SIG-M5 treated with dmso at 0.1 percent for 504 hours (cell line): ENCODE results near the gene RASSF1.

Experiments
- DNase-seq: peaks from one replicate; lab custom pipeline; 2025; ENCODE audit not compliant: unreplicated experiment; lab: John Stamatoyannopoulos, UW

Gene RASSF1

DNA sequence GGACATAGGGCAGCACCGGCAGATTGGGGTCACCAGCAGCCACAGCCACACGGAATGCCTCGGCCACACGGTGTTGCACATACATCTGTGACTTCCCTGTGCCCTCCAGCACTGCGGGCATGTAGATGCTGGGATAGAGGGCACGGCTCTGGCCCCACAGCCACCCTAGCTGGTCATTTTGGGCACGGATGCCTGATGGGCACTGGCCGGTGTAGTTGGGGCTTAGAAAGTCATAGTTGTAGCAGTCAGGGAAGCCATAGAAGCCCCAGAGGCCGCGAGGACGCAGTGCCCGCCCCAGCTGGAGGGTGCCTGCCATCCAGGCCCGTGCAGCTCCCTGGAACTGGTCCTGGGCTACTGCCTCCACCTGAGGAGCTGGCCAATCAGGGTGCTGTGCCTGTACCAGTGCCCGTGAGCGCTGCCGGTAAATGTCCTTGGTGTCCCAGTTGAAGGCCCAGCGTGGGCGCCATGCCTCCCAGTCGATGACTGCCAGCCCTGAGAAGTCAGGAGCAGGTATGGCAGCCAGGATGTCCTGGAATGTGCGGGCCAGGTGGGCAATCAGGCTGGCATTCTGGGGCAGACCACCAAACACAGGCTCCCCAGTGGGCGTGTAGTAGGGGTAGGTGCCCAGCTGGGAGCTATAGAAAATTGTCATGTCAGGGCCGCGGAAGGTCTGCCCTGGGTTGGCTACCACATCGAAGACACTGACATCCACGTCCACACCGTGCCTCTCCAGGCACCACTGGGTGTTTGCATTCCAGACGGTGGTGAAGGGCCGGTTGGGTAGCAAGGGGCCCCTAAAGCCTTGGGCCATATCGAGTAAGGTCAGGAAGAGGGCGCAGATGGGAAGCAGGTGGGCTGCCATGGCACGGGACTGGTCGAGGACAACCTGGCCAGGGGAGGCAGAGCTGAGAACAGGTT is 38.3 kb downstream of the RASSF1 start:
- no peak for DNase-seq

DNA sequence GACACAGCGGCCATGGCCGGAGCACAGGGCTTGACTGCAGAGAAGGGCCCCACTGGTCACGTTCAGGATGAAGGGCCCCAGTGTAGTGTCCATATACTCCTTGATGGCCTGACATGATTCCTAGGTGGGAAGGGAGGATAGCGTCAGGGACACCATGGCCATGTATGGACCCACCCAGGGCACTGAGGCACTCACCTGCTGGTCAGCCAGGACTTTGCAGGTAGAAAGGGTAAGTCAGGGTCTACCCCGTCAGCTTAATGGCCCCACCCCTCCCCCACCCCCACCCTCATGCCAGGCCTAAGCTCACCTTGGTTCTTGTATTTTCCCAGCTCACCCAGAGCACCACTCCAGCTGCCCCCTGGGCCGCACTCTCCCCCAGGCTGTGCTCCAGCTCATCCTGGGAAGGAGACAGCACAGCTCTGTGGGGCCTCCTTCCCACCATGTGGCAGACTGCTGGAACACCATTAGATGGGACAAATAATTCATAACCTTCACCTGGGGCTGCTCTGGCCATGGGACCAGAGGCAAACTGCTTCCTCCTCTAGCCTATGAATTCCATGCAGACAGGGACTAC is 39.9 kb downstream of the RASSF1 start:
- DNase-seq, result no peak

DNA sequence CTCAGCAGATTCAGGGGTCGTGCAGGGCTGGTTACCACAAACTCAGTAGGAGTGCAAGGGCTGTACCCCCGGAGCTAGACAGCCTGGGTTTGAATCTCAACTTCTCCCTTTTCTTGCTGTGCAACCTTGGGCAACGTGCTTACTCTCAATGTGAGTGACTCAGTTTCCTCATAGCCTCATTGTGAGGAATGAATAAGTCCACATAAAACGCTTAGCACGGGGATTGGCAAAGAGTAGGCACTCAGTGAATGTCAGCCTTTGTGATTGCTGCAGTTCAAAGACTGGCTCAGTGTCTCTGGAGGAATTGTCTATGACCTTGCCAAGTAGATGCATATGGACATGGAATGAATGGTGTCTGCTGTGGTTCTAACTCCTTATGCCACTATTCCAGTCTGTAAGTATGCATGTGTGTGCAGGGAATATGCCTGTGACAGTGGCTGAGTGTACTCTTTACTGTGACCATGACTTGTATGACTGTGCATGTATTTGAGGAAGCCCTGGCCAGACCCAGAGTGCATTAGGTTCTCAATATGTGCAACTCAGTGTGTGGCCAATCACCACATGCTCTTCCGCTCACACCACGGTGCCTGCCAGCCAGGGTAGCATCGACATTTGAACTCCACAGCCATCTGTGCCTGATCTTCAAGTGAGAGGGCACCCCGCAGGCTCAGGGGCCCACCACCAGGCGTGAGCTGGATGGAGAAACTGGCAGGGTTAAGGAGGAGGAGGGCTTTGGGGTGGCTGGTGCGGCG is 40.5 kb downstream of the RASSF1 start:
- peak; percentile 84 for DNase-seq

DNA sequence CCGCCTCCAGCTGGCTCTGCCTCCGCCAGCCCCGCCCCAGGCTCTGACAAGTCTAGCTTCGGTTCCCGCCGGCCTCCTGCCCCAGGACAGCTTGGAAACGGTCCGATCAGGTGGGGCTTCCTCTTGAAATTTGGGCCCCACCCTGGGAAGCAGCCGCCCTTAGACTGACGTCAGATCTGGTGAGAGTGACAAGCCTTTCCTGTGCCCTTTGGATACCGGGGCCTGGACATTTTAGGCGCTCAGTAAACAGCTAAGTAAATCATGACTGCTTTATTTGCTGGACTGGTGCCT is 41.1 kb downstream of the RASSF1 start:
- DNase-seq, result no peak

DNA sequence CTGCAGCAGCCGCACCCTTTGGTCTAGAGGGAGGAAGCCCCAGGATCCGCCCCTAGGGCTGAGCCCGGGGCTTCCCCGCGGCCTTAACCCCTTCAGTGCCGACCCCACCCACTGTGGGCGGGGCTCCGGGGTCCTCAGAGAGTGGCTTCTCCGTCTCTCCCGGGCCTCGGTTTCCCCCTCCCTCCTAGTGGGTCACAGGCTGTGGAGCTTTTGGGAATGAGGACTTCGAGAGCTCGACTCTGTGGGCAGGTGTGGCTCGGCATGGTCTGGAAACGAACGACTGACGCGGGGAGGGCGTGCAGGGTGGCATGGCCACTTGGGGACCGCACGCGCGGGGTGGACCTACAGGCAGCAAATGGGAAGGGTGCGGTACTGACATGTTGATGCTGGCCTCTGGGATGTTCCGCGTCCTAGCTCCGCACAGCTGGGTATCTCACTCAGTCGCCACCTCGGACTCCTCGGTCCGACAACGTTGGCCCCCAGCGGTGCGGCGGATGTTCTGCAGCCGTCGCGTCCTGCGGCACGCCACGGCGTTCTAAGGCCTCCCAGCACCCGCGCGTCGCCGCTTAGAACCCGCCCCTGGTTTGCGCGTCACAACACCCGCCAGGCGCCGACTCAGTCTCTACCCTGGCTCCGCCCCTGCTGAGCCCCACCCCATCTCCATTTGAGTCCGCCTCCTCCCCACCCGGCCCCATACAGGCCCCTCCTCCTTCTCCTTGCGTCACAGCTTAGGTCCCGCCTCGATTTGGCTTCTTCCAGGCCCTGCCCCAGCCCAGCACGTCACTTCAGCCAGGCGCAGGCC is 41.6 kb downstream of the RASSF1 start, which contains the start of the genes HYAL3 and NAA80:
Gene HYAL3, minus strand, starts transcription at position 570 of the 802 bp plus-strand sequence. CDS start 3,803 bp downstream, outside the sequence.
Gene NAA80, minus strand, starts transcription at position 570 of the 802 bp plus-strand sequence. CDS start 1,942 bp downstream, outside the sequence.
- peak; percentile 99 for DNase-seq

DNA sequence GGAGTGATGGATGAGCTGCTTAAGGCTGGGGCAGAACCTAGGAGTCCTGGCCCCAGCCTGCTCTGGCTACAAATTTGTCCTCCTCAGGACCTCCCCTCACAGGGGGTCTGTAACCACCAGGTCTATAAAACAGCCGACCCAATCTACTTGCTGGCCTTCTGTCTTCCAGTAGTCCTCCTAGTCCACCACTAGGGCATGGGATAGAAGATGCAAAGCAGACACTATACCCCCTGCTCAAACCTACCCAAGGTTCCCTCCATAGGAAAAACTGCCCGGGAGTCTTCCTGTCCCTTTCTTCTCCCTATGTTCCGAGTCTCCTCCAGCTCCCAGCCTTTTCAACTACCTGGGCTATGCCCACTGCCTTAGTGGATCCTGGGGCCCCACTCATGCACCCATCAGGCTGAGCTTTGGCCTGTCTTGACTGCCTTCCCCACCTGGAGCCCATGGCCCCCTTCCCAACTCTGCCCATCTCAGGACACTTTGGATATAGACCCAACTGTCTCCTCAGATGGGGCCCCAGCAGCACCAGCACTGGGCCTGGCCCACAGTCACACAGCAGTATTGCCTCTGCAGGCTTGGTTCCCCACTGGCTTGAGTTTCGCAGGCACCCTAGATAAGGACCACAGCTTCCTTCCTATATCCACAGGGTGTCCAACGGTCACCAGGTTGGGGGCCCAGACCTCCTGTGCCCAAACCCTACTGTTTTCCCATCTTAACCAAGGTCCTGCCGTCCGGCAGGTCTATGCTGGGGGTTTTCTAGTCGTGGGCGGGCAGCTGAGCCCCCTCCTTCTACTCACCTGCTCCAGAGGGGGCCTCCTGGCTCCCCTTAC is 42.5 kb downstream of the RASSF1 start:
- DNase-seq, result peak; percentile 60

DNA sequence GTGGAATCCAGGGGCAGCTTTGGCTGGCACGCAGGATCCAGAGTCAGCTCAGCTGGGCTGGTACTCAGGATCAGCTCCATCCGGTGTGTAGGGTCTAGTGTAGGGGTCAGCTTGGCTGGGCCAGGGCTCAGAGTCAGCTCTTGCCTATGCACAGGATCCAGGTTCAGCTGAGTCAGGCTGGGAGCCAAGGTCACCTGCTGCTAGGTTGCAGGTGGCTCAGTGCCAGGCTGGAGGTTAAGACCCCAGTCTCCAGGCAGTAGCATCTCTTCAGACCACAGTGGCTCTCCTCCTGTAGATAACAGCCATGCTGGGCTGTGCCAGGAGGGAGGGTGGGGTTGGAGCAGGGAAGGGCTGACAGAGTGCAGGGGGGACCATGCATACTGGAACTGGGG is 43.3 kb downstream of the RASSF1 start:
- DNase-seq, result no peak

DNA sequence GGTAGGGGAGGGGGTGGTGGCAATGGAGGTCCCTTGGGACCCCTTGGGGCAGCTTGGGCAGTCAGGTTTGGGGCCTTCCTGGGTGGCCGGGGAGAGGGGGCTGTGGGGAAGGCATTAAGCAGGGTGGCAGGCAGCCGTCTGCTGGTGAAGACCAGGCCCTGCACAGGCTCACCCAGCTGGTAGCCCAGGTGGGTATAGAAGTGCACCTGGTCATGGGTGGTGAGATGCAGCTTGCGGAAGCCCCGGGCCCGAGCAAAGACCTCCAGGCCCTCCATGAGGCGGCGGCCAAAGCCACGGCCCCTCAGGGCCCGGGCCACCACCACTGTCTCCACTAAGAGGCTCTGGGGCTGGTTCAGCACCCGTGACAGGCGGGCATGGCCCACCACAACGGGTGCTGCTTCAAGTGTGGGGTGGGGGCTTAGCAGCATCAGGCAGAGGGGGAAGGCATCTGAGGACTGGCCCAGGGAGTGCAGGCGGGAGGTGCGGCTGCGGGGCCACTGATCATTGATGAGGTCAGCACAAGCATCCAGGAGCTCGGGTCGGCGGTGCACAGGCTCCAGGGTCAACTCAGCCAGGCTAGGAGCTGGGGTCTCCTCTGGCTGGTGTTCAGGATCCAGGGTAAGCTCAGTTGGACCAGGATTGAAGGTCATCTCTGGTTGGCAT is 43.8 kb downstream of the RASSF1 start:
- no peak for DNase-seq

DNA sequence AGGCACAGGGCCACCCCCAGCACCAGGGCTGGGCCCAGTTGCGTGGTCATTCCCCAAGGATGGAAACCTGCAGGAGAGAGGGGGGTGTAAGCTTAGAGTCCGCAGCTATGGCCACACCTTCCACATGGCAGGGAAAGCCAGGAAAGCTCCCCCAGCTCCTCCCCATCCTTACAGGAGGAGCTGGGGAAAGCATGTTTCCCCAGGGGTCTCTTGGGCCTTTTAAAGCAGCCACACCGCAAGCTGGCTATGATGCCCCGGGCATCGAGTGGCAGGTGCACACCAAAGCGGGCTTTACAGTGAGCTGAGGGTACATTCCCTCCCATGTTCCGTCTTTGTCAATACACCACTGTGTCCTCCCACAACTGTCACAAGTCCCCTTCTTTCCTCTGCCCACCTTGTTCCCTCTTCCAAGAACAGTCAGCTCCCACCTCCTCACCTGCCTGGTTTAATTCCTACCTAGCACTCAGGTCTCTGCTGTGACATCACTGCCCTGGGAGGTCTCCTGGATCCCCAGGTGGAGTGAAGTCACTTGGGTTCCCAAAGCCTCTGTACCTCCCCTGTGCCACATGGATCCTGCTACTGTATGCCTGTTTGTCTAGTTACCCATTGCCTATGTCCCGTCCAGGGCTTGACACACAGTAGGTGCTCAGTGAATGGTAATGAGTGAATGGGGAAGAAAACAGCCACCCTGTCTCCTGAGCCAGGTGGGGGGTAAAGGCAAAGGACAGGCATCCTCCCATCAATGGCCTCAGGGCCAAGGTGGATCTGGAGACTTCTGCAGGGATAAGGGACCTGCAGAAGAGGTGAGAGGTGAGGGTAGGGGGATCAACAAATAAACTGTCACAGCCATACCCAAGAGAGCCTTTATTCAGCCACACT is 44.8 kb downstream of the RASSF1 start:
- no peak for DNase-seq

DNA sequence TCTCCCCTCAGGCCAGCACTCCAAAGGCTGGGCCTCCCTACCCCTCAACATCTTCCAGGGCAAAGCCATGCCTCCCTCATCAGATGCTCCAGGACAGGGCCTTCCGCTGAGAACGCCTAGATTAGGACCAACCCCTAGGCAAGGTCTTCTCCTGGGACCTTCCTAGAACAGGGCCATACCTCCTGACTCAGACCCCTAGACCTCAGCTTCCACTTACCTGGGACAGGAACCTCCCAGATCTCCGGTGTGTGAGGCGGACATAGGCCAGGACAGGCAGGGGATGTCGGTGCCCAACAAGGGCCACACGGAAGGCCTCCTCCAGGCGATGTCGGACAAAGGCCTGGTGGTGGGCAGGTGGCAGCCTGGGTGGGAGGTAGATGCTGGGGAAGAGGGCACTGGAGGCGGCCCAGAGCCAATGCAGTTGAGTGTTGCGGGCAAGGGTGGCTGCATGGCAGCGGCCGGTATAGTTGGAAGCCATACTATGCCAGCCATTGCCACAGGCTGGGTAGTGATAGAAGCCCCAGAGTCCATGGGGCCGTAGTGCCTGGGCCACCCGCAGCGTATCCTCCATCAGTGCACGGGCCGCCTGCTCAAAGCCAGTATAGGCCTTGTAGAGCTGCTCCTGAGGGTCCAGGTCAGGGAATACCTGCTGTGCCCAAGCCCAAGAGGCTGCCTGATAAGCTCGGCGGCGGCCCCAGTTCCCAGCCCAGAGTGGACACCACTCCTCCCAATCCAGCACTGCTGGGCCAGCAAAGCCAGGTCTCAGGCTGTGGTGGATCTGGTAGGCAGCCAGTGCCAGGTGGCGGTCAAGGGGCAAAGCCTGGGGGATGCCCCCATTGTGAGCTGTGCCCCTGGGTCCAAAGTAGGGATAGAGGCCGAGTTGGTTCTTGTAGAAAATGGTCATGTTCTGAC is 45.9 kb downstream of the RASSF1 start:
- DNase-seq, result no peak

DNA sequence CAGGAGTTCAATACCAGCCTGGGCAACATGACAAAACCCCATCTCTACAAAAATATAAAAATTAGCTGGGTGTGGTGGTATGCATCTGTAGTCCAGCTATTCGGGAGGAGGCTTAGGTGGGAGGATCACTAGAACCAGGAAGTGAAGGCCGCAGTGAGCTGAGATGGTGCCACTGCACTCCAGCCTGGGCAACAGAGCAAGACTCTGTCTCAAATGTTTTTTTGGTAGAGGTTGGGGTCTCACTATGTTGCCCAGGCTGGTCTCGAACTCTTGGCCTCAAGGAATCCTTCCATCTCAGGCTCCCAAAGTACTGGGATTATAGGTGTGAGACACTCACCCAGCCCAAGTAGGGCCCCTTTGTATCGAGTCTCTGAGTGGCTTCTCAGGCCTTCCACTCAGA is 46.5 kb downstream of the RASSF1 start:
- no peak for DNase-seq

DNA sequence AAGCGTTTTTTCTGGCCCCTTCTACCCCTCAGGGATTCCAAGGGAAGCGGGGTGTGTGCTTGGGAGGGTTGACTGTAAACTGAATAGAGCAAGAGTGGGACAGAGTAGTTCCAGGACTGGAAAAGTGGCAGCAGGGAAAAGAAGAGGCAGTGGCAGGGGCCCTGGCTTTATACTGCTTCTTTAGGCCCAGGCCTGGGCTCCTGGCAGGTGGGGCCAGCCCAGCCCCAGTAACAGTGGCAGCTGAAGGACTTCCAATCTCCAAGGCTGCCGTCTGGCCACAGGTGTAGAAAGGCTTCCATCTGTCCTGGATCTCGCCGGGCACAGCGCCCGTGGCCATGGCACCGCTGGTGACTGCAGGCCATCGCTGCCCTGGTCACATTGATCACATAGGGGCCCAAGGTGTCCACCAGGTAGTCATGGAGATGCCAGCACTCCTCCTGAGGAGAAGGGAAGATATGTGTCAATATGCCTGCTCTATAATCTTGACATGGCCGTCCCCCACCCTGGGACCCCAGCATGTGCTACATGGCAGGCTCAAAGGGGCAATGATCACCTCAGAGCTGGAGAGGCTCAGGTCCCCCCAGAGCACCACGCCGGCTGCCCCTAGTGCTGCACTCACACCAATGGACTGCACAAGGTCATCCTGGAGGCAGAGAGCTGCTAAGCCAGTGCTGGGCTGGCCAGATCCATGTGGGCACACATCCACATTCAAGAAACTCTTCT is 47.4 kb downstream of the RASSF1 start:
- DNase-seq, result no peak

DNA sequence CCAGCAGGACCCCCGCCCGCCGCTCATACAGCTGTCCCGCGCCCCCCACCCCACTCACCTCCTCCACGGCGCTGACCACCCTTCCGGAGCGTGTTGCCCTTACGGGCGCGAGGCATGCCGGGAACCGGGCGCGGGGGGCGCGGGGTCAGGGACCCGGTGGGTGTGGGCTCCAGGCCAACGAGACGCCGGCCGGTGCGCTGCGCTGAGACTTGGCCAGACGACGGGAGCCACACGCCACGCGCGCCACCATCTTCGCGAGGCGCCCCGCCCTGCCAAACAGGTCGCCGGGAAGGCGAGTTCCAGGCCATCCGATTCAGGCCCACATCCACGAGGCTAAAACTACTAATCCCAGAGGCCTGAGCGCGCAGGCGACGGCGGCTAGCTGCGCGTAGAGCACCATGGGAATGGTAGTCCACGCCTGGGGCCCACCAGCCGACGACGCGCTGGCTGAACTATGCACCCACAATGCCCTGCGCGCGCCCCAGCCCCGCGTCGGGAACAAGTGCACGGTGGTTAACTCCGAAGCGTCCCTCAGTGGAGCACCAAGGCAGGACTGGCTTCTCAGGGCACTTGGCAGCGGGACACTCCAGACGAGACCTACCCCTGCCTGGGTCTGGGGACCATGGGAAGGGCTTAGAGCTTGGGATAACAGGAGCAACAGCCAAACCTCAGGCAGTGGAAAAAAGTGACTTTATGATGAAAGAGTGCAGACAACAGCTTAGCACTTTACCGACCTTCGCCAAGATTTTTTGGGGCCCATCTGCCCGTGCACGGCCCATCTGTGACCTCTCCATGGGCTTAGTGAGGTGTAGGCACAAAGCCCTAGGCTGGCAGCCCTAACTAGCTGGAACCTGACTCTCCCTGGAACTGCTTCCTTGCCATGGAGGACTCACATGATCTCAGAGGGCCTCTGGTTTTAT is 48.2 kb downstream of the RASSF1 start, which contains the start of gene IFRD2:
Gene IFRD2, minus strand, starts transcription at position 271 of the 920 bp plus-strand sequence. Its CDS starts 155 bp downstream, at position 116.
- DNase-seq, result peak; percentile 98

DNA sequence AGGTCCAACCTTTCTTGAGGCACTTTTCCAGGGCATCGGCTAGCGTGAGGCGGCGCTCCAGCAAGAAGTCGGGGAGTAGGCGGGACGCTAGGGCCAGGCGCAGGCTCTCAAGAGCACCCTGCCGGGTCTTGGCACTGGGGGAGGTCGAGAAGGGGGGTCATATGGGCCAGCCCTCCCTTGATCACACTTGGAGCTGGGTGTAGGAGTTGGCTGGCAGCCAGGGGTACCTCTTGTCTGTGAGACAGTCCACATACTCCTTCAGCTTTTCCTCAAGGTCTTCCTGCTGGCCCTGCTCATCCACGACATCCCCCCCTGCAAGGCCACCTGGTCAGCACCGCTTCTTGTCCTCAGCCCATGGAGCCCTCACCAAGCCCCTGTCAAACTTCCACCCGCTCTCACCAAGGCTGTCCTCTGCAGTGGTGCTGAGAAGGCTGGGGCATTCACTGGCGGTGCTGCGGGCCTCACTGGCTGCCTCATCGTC is 50.4 kb downstream of the RASSF1 start:
- no peak for DNase-seq

DNA sequence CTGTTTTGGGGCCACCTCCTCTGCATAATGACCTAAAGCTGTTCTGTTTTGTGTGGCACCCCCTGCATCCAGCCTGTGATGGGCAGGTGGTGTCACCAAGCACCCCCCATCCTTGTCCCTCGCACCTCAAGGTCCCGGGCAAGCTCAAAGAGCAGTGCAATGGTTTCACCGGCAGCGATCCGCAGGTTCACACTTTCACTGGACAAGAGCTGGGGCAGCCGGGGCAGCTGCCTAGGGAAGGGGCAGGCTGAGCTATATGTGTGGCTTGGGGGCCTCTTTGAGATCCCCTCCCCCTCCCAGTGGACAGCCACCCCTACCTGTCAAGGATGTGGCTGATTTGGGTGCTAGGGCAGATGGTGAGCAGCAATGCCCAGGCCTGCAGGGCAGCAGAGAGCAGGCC is 51.5 kb downstream of the RASSF1 start:
- no peak for DNase-seq
